PC-3 (cell line): Measurements from ENCODE around the gene ENPP3. TPM values are rescaled to one million over a fixed set of nuclear protein-coding genes. Genes with fewer than 3 reads are reported as not detected.

Experiments used
- ATAC-seq: fragments of 200-7000 bp; cut with Tn5 transposase; 2 replicates; pipeline ENCODE4 v1.9.1; 2020; ENCODE audit warnings: mild to moderate bottlenecking, moderate library complexity
- BruUV-seq: library from RNA; stranded (reverse); fragments of 400-500 nt; replicated peaks from 2 replicates; lab custom pipeline; 2021; lab: Mats Ljungman, UMichigan
- CTCF ChIA-PET: fragments of 300-600 bp; sonication (Branson Sonifier 250); formaldehyde crosslinking; loops from one replicate; lab custom pipeline; 2022; ENCODE audit warnings: antibody characterized with exemption; lab: Charles Lee
- POLR2A ChIA-PET: fragments of 300-600 bp; sonication (Branson Sonifier 250); formaldehyde crosslinking; loops from one replicate; lab custom pipeline; 2022; ENCODE audit warnings: antibody characterized with exemption; ENCODE audit not compliant: unreplicated experiment; lab: Charles Lee
- DNase-seq: peaks from one replicate; pipeline ENCODE4 v3.0.0-alpha.2; 2015
- H2AFZ ChIP-seq: fragments of 300-600 bp; sonication (generic); 2 replicates; pipeline ENCODE4 v1.6.0; 2016; ENCODE audit warnings: antibody characterized with exemption, low read length
- H3F3A ChIP-seq: fragments of 300-600 bp; sonication (generic); one replicate; pipeline ENCODE4 v1.6.0; 2017; ENCODE audit warnings: antibody characterized with exemption, low read length, control low read depth, mild to moderate bottlenecking; ENCODE audit not compliant: unreplicated experiment
- H3K27ac ChIP-seq: fragments of 300-600 bp; sonication (generic); 2 replicates; pipeline ENCODE4 v1.5.1; 2016; ENCODE audit warnings: mild to moderate bottlenecking, low read length
- H3K27me3 ChIP-seq: fragments of 300-600 bp; sonication (generic); 2 replicates; pipeline ENCODE4 v1.6.1; 2016; ENCODE audit warnings: low read length, mixed read lengths
- H3K36me3 ChIP-seq: fragments of 300-600 bp; sonication (generic); 2 replicates; pipeline ENCODE4 v1.6.1; 2016; ENCODE audit warnings: low read depth, mixed run types, low read length, mixed read lengths
- H3K4me1 ChIP-seq: fragments of 300-600 bp; sonication (generic); 2 replicates; pipeline ENCODE4 v1.5.1; 2016; ENCODE audit warnings: low read length; ENCODE audit not compliant: insufficient read depth
- H3K4me2 ChIP-seq: fragments of 300-600 bp; sonication (generic); 2 replicates; pipeline ENCODE4 v1.6.0; 2016; ENCODE audit warnings: low read length
- H3K4me3 ChIP-seq: fragments of 300-600 bp; sonication (generic); 2 replicates; pipeline ENCODE4 v1.5.1; 2016; ENCODE audit warnings: mild to moderate bottlenecking, low read length, mixed read lengths
- H3K79me2 ChIP-seq: fragments of 300-600 bp; sonication (generic); 2 replicates; pipeline ENCODE4 v1.6.1; 2017; ENCODE audit warnings: low read length, mixed read lengths
- H3K9ac ChIP-seq: fragments of 300-600 bp; sonication (generic); 2 replicates; pipeline ENCODE4 v1.6.0; 2016; ENCODE audit warnings: mild to moderate bottlenecking, low read length
- H3K9me2 ChIP-seq: fragments of 300-600 bp; sonication (generic); replicated peaks from 2 replicates; pipeline ENCODE4 v1.6.1; 2016; ENCODE audit warnings: mixed run types, low read length, mixed read lengths
- H3K9me3 ChIP-seq: fragments of 300-600 bp; sonication (generic); 2 replicates; pipeline ENCODE4 v1.6.1; 2016; ENCODE audit warnings: low read length, mixed read lengths
- H4K20me1 ChIP-seq: fragments of 300-600 bp; sonication (generic); 2 replicates; pipeline ENCODE4 v1.6.1; 2016; ENCODE audit warnings: low read length, mixed read lengths
- CTCF ChIP-seq: fragments of 300-600 bp; sonication (generic); conservative IDR thresholded peaks from 2 replicates; pipeline ENCODE4 v1.5.1; 2017; ENCODE audit warnings: antibody characterized with exemption, low read depth, mild to moderate bottlenecking, low read length
- EZH2 ChIP-seq: fragments of 300-600 bp; sonication (generic); IDR thresholded peaks from one replicate; pipeline ENCODE4 v1.6.1; 2017; ENCODE audit warnings: antibody characterized with exemption, mild to moderate bottlenecking, low read length; ENCODE audit not compliant: unreplicated experiment
- EZH2phosphoT487 ChIP-seq: fragments of 300-600 bp; sonication (generic); IDR thresholded peaks from 2 replicates; pipeline ENCODE4 v1.6.1; 2018; ENCODE audit warnings: mild to moderate bottlenecking, antibody characterized with exemption, low read length, borderline replicate concordance
- intact Hi-C: fragments of 100-400 bp; cut with micrococcal nuclease; formaldehyde crosslinking; loops from 2 replicates; pipeline ENCODE4 v1.9.0; 2023
- total RNA-seq: library from RNA; depleted of rRNA; stranded (reverse); fragments of >200 nt; gene quantifications from 2 replicates; pipeline ENCODE4 v1.2.3, GENCODE V29; 2014

ENPP3 gene
- total RNA-seq, 1 experiment from 2014 or later: 0.18 TPM

GRCh38 chr6:131770776-131771175 lies 133.7 kb downstream of the ENPP3 start:
- ATAC-seq: no peak
- no peak for TF ChIP-seq EZH2phosphoT487
- no peak for TF ChIP-seq EZH2
- no peak for TF ChIP-seq CTCF
- CTCF ChIA-PET: no interaction called here
- Histone ChIP-seq H3K27ac (no peak overlapping the region), H3K4me3 (no peak overlapping the region), H4K20me1 (no peaks in the 10 kb centered on the region), H3K9ac (no peak overlapping the region), H3K27me3 (no peaks in the 10 kb centered on the region), H3F3A (no peaks in the 10 kb centered on the region), H3K9me3 (no peaks in the 10 kb centered on the region), H3K79me2 (no peaks in the 10 kb centered on the region), H3K4me1 (no peaks in the 10 kb centered on the region), H2AFZ (no peak overlapping the region), H3K4me2 (no peak overlapping the region), H3K9me2 (no peaks in the 10 kb centered on the region), H3K36me3 (no peaks in the 10 kb centered on the region)
- intact Hi-C loops: no loop called here
- POLR2A ChIA-PET: no interaction called here
- DNase-seq: no peak
- BruUV-seq: no TSS peak

DNA sequence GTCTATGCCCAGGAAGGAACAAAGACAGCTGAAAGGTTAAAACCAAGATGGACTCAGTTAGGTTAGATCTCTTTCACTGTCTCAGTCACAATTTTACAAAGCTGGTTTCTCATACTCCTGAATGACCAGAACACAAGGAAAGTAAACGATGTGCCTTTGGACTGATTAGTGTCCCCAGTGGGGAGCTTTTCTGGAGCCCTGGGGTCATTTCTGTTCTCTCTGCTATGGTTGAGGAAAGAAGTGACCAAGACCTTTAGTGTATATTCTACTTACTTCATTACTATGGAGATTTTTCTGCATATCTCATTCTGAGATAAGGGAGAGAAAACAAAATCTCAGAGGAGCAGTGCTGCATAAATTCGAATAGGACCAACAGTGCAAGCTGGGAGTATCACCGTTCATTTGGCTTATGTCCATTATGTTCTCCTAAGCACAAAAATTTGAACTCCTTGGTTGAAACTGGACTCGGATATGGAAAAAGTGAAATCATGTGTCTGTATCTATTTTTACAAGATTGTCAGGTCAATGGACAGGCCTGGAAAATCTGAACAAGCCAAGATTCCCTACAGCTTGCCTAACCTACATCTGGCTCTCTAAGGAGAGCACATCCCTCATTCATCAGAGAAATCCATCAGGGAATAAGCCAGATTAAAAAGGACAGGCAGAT lies 136.3 kb downstream of the ENPP3 start:
- Histone ChIP-seq H3K4me3 (no peak overlapping the region), H3K9me3 (no peaks in the 10 kb centered on the region), H3K79me2 (no peaks in the 10 kb centered on the region), H3K27ac (no peak overlapping the region), H3K9ac (no peak overlapping the region), H3F3A (no peaks in the 10 kb centered on the region), H3K4me2 (no peak overlapping the region), H3K36me3 (no peaks in the 10 kb centered on the region), H3K27me3 (no peaks in the 10 kb centered on the region), H2AFZ (no peak overlapping the region), H3K4me1 (no peaks in the 10 kb centered on the region), H4K20me1 (no peaks in the 10 kb centered on the region), H3K9me2 (no peaks in the 10 kb centered on the region)
- ChIA-PET CTCF (no interaction called here), POLR2A (no interaction called here)
- DNase-seq: no peak
- ATAC-seq: no peak
- intact Hi-C loops: no loop called here
- TF ChIP-seq EZH2: no peak
- no peak for TF ChIP-seq CTCF
- TF ChIP-seq EZH2phosphoT487: no peak
- no TSS peak for BruUV-seq

GRCh38 chr6:131775886-131776285 lies 138.8 kb downstream of the ENPP3 start:
- H3K9ac ChIP-seq: no peak overlapping the region
- ChIA-PET CTCF (no interaction called here), POLR2A (no interaction called here)
- H4K20me1 ChIP-seq: no peaks in the 10 kb centered on the region
- H3F3A ChIP-seq: no peaks in the 10 kb centered on the region
- H3K4me2 ChIP-seq: no peak overlapping the region
- DNase-seq (no peak), ATAC-seq (no peak)
- H3K27me3 ChIP-seq: no peaks in the 10 kb centered on the region
- no peak overlapping the region for H3K27ac ChIP-seq
- H3K4me1 ChIP-seq: no peaks in the 10 kb centered on the region
- H3K79me2 ChIP-seq: no peaks in the 10 kb centered on the region
- TF ChIP-seq EZH2phosphoT487 (no peak), EZH2 (no peak), CTCF (no peak)
- H3K9me2 ChIP-seq: no peaks in the 10 kb centered on the region
- no peaks in the 10 kb centered on the region for H3K36me3 ChIP-seq
- intact Hi-C loops: no loop called here
- no peak overlapping the region for H2AFZ ChIP-seq
- H3K9me3 ChIP-seq: no peaks in the 10 kb centered on the region
- H3K4me3 ChIP-seq: no peak overlapping the region
- no TSS peak for BruUV-seq
